Embryonic facial prominence (tissue), 1 donor: ENCODE results near the gene CNIH3.

Experiments
- DNase-seq: peaks from one replicate; pipeline ENCODE4 v3.0.0-alpha.2; 2016; ENCODE audit errors: extremely low spot score

The CNIH3 gene

GRCh38 chr1:224720216-224720615 is 104.1 kb downstream of the CNIH3 start:
- DNase-seq: no peak

GRCh38 chr1:224721000-224721399 is 104.9 kb downstream of the CNIH3 start:
- DNase-seq: no peak

GRCh38 chr1:224722838-224723237 is 106.7 kb downstream of the CNIH3 start:
- no peak for DNase-seq

- DNase-seq: no peak
These were observed 108.4 kb downstream of the CNIH3 start for GRCh38 chr1:224724566-224724965.

GRCh38 chr1:224726441-224727182 is 110.5 kb downstream of the CNIH3 start:
- DNase-seq: no peak

GRCh38 chr1:224727351-224728289 is 111.5 kb downstream of the CNIH3 start:
- DNase-seq: no peak

GRCh38 chr1:224730540-224730939 is 114.4 kb downstream of the CNIH3 start:
- no peak for DNase-seq

GRCh38 chr1:224730965-224731364 is 114.8 kb downstream of the CNIH3 start:
- no peak for DNase-seq

- DNase-seq: no peak
These were observed 115.5 kb downstream of the CNIH3 start for GRCh38 chr1:224731633-224732032.

- no peak for DNase-seq
These were observed 116.4 kb downstream of the CNIH3 start for GRCh38 chr1:224732377-224733026.

GRCh38 chr1:224733027-224733911 is 117.2 kb downstream of the CNIH3 start:
- DNase-seq: no peak

- DNase-seq: no peak
These were observed 118.3 kb downstream of the CNIH3 start for GRCh38 chr1:224734261-224734935.

GRCh38 chr1:224735159-224735558 is 119.0 kb downstream of the CNIH3 start:
- no peak for DNase-seq

GRCh38 chr1:224736619-224737352 is 120.7 kb downstream of the CNIH3 start:
- no peak for DNase-seq

- DNase-seq: no peak
These were observed 121.2 kb downstream of the CNIH3 start for GRCh38 chr1:224737353-224737727.

- DNase-seq: no peak
These were observed 123.3 kb downstream of the CNIH3 start for GRCh38 chr1:224739303-224739996.

- no peak for DNase-seq
These were observed 124.0 kb downstream of the CNIH3 start for GRCh38 chr1:224739997-224740684.

- DNase-seq: no peak
These were observed 124.6 kb downstream of the CNIH3 start for GRCh38 chr1:224740685-224741052.

- DNase-seq: no peak
These were observed 126.2 kb downstream of the CNIH3 start for GRCh38 chr1:224742349-224742748.
